GM10266 (cell line): ENCODE data around the gene KMT2E.

Experiments
- DNase-seq: peaks from one replicate; pipeline ENCODE4 v3.0.0; 2012; ENCODE audit errors: extremely low spot score
- CTCF ChIP-seq: IDR thresholded peaks from 2 replicates; pipeline ENCODE4 v1.5.1; 2012; ENCODE audit warnings: mild to moderate bottlenecking, low read depth; ENCODE audit not compliant: control insufficient read depth, insufficient read depth; ENCODE audit errors: missing control alignments

The KMT2E gene

GRCh38 chr7:105101864-105102263, 87.9 kb downstream of the KMT2E start:
- TF ChIP-seq CTCF: no peak
- no peak for DNase-seq

- no peak for TF ChIP-seq CTCF
- no peak for DNase-seq
These were observed 88.8 kb downstream of the KMT2E start for GRCh38 chr7:105102557-105103352.

GRCh38 chr7:105105579-105105978, 91.6 kb downstream of the KMT2E start:
- no peak for DNase-seq
- TF ChIP-seq CTCF: no peak

GRCh38 chr7:105106473-105106872, 92.5 kb downstream of the KMT2E start:
- DNase-seq: no peak
- no peak for TF ChIP-seq CTCF

- DNase-seq: no peak
- TF ChIP-seq CTCF: no peak
These were observed 93.5 kb downstream of the KMT2E start for GRCh38 chr7:105107458-105107857.

- no peak for TF ChIP-seq CTCF
- no peak for DNase-seq
These were observed 98.7 kb downstream of the KMT2E start for GRCh38 chr7:105112440-105113418.
